HG02938 (cell line): Measurements from ENCODE around the gene CAMTA1.

ENCODE experiments used
- ATAC-seq: cut with Tn5 transposase; IDR thresholded peaks from one replicate; pipeline ENCODE4 v1.9.1; 2021; ENCODE audit warnings: mild to moderate bottlenecking, moderate library complexity; ENCODE audit not compliant: unreplicated experiment

Gene CAMTA1

DNA sequence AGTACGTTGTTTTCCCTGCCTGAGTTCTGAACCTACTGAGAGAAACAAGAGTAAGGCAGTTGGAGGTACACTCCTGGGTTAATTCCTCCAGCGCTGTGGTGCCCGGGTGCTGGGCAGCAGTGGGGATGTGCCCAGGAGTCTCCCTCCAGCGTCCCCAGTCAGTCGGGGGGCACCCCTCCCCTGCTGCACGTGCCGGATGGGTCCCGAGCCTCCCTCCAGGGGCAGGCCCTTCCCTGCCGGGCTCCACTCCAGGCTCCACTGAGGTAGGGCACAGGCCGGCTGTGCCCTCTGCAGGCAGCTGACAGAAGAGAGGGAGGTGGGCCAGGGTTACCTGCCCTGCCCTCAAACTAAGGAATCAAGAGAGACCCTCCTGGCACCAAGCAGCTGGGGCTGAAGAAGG is 747.8 kb downstream of the CAMTA1 start:
- ATAC-seq, result no peak

GRCh38 chr1:7534061-7534825 is 749.0 kb downstream of the CAMTA1 start:
- no peak for ATAC-seq

- no peak for ATAC-seq
These were observed 749.8 kb downstream of the CAMTA1 start for GRCh38 chr1:7535016-7535415.

- no peak for ATAC-seq
These were observed 751.0 kb downstream of the CAMTA1 start for GRCh38 chr1:7535934-7536878.

- no peak for ATAC-seq
These were observed 751.8 kb downstream of the CAMTA1 start for GRCh38 chr1:7536891-7537591.

DNA sequence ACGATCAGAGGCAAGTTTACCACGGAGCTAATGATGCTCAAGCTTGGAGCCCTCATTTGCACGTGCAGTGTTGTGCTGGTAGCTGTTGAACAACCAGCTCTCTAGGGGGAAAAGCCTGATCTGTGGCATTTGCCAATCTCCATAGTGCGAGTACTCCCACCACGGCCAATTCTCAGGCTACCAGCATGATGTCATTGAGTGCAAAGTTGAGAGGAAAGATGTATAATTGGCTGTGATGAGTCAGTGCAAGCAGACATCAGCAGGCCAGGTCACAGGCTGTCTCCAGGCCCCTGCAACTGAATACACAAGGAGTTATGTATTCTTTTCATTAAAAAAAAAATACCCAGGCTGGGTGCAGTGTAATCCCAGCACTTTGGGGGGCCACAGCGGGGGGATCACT is 752.8 kb downstream of the CAMTA1 start:
- no peak for ATAC-seq

DNA sequence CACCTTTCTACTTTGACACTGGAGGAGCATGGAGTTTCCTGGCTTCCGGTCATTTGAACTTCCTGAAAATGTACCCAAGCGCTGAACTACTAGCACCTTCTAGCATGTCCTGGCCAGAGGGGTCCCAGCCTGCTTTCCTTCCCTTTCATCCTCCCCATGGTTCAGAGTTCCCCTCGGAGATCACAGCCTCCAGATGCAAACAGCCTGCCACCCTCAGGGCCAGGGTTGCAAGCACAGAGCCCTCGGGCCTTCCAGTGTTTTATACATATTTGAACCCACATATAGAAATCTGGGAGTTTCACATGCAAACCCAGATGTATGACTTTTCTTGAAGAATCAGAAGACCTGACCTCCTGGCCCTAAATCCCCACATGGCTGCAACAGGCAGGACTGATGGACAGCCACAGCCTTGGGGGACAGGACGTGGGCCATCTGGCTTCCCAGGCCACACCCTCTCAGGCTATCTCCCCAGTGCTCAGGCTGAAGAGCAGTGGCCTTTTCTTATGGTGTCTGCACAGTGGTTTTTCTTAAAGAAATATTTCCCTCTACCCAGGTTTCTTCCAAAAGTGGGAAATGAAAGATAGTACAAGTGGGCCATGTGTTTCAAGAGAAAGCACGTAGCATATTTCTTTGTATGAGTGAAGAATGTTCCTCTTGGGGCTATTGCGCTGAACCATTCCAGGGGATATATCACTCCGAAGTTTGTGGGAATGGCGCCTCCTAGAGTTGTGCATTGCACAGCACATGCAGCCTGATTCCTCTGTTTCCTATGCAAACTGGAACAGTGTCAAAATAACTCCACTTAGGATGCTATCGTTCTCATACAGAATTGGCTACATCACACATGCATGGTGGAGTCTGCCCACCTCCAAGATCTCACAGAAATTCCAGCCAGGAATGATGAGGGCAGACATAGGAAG is 753.9 kb downstream of the CAMTA1 start:
- ATAC-seq, result no peak

DNA sequence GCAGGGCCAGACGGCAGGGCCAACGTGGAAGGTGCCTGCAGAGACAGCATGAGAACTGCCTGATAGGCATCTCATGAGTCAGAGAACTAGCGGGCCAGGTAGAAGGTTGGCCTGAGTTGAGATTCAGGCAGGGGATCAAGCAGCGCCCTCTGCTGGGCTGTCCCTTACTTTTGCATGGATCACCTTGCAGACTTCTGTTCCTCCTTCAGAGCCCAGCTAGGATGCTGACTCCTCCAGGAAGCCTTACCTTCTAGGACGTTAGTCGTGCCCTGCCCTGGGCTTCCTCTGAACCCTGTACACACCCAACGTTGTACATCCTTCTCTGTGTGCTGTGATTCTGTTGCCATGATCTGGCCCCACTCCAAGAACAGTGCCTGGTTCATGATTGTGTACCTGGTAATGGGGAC is 754.5 kb downstream of the CAMTA1 start:
- ATAC-seq, result no peak

GRCh38 chr1:7540816-7541215 is 755.6 kb downstream of the CAMTA1 start:
- no peak for ATAC-seq

- no peak for ATAC-seq
These were observed 756.4 kb downstream of the CAMTA1 start for GRCh38 chr1:7541629-7542028.

DNA sequence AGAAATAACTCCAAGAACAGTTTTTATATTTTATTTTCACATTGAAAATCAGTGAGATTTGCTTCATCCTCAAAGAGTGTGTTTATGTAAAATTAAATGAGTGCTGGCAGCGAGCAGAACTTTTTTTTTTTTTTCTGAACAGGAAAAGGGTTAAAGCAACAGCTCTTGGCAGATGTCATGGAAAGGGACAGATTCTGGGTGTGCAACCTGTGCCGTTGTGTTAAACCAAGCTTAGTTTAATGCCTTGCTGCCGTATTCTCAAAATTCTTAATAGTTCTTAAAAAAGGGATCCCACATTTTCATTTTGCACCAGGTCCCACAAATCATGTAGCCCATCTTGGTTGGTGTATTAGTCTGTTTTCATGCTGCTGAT is 758.5 kb downstream of the CAMTA1 start:
- ATAC-seq, result no peak

GRCh38 chr1:7549277-7550161 is 764.3 kb downstream of the CAMTA1 start:
- no peak for ATAC-seq

DNA sequence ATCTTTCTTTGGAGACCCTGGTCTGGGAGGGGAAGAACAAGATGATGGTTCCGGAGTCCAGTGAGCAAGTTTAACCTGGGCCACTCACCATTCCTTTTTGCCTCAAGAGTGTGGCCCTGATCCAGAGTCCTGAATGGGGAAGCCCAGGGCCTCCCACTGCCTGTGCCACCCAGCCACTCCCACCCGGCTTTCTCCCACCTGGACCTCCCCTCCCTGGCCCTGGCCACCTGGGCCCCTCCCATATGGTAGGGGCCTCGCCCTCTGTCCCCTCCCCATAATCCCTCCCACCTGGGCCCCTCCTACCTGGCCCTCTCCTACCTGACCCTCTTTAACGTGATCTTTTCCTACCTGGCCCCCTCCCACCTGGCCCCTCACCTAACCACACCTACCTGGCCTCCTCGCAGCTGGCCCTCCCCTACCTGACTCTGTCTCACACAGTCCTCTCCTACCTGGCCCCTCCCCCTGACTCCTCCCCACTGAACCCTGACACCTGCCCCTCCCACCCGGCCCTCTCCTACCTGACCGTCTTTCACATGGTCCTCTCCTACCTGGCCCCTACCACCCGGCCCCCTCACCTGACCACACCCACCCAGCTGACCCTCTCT is 765.1 kb downstream of the CAMTA1 start:
- no peak for ATAC-seq

- no peak for ATAC-seq
These were observed 765.7 kb downstream of the CAMTA1 start for GRCh38 chr1:7550981-7551380.

DNA sequence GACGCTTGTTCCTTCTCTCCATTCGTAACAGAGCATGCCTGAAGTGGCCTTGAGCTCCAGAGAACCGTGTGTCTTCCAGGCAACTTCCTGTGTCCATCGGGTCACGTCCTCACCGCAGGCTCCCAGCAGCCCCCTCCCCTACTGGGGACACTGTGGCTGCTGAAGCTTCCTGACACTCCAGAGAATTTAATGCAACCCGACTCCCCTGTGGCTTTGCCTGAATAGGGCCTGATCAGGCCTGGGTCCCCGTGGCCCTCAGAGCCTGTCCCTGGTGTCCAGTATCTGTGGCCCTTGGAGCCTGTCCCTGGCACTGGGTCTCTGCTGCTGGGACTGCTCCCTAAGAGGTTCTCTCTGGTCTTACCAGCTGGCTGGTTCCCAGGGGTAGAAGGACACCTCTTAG is 766.2 kb downstream of the CAMTA1 start:
- no peak for ATAC-seq

DNA sequence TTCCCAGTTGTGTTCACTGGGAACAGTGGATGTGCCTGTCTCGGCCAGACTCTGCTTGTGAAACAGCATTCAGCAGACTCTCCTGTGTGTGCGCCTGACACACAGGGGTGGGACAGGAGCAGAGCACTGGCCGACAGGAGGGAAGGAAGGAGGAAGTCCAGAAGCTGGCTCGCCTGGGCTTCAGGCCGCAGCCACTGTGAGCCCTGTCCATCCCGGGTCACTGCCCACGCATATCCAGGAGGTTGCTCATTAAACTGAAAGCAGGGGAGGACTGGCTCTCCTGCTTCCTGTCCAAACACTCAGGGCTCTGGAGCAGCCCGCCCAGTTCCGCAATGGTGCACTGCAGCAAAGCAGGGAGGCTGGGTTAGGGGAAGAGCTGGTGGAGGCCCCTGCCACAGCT is 767.1 kb downstream of the CAMTA1 start:
- no peak for ATAC-seq

GRCh38 chr1:7553042-7553690 is 767.9 kb downstream of the CAMTA1 start:
- ATAC-seq, result no peak

- no peak for ATAC-seq
These were observed 769.4 kb downstream of the CAMTA1 start for GRCh38 chr1:7554385-7555235.
